ENCODE data around the gene CFAP298.
A peak's percentile ranks its signal among the peaks of the same experiment; 100 is the strongest.
"Not testable (repeated sequence)": the region's sequence is repeated elsewhere in the genome, so short reads cannot be mapped to it uniquely, and the experiment has no call there.

Gene CFAP298

DNA sequence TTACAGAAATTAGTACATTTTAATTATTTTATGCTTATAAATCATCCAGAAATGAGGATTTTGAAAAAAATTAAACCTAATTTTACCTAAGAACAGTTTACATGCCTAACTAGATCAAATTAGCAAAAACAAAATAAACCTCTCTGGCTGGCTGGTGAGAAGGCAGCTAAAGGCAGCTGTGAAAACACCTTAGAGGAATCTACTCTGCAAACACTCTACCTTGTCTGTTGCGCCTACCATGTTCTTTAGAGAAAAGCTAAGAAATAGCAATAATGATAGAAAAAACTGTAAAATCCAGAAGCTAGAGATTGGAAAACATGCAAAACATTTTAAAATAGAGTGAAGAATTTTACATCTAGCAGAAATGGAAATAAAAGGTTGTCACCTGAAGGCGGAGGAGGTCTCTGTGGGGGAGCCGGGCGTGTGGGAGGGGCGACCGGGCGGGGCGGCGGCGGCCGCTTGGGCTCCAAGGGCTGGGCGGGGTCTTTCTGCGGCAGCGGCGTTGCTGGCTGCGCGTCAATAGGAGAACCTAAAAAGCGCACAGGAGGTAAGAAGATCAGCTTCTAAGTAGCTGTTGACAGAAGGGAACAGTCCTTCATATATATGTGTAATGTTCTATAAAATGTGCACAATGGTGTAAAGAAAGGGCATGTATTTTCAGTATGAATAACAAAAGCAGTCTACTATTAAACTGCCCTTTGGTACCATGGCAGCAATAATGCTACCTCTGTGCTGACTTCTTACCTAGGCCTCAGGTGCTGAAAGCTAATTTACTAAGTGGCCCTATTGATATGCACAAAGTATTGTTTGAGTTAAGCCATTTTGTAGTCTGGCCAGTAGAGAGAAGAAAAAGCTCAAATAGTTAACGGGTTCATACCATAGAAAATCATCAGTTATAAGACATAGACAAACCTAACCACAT is 33.3 kb upstream of the CFAP298 start:
- DNase-seq = peak; percentile 69
- no peaks in the 10 kb centered on the region for H3K9me3 Mint-ChIP-seq
- no peak overlapping the region for H3K27ac Mint-ChIP-seq
- TF ChIP-seq, protein P1, sequence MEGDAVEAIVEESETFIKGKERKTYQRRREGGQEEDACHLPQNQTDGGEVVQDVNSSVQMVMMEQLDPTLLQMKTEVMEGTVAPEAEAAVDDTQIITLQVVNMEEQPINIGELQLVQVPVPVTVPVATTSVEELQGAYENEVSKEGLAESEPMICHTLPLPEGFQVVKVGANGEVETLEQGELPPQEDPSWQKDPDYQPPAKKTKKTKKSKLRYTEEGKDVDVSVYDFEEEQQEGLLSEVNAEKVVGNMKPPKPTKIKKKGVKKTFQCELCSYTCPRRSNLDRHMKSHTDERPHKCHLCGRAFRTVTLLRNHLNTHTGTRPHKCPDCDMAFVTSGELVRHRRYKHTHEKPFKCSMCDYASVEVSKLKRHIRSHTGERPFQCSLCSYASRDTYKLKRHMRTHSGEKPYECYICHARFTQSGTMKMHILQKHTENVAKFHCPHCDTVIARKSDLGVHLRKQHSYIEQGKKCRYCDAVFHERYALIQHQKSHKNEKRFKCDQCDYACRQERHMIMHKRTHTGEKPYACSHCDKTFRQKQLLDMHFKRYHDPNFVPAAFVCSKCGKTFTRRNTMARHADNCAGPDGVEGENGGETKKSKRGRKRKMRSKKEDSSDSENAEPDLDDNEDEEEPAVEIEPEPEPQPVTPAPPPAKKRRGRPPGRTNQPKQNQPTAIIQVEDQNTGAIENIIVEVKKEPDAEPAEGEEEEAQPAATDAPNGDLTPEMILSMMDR (IDR thresholded peaks at IDR 0.05) = no peak
- H3K27me3 Mint-ChIP-seq (ENCODE audit: low read depth, poor library complexity) = peaks cover 5% of the 10 kb centered on the region
- H3K4me3 Mint-ChIP-seq = peak overlapping the region; percentile 17
- no peaks in the 10 kb centered on the region for H3K4me1 Mint-ChIP-seq
- no peaks in the 10 kb centered on the region for H3K36me3 Mint-ChIP-seq (ENCODE audit: low read depth)

DNA sequence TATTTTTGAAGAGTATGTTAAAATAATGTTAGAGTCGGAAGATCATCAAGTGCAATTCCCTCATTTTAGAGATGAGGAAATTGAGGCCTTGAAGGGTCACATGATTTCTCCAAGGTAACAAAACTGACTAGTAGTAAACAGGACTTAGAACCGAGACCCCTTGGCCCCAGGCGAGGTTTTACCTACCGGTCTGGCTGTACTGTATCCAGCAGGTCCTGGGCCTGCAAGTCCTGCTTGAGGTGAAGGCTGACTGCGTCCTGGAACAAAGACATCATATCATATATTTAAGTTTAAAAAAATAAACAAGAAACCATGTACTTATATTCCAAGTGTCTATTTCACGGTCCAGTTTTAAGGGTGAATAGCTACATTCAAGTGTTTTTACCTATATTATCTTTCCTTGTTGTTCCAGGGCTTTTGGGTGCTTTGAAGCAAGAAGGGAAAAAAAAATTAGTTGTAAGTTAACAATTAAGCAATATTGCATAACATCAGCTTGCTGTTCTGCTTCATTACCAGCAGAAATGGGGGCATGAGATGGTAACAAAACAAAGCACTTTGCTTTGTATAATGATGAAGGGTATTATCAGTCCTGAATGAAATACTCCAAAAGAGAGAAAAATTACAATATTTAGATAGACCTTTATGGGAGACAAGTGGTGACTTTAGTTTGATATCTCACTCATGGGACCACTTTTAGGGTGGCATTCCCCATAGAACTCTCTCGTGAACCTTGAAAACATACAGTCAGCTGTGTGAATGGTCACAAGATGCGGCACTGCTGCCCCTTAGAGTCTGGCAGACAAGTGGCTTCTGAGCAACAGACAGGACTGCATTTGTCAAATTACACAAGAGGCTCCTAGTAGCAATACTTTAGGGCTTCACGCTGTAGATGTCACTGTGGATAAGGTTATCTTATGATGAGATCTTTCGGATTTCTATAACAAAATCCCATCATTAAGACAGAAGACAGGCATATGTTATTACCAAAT is 29.8 kb upstream of the CFAP298 start:
- Mint-ChIP-seq H3K27me3 (ENCODE audit: low read depth, poor library complexity) (peaks cover 5% of the 10 kb centered on the region), H3K27ac (no peak overlapping the region), H3K9me3 (no peaks in the 10 kb centered on the region), H3K36me3 (ENCODE audit: low read depth) (no peaks in the 10 kb centered on the region), H3K4me1 (no peaks in the 10 kb centered on the region), H3K4me3 (no peak overlapping the region)
- DNase-seq = no peak
- TF ChIP-seq, protein P1 (IDR thresholded peaks at IDR 0.05) = no peak

DNA sequence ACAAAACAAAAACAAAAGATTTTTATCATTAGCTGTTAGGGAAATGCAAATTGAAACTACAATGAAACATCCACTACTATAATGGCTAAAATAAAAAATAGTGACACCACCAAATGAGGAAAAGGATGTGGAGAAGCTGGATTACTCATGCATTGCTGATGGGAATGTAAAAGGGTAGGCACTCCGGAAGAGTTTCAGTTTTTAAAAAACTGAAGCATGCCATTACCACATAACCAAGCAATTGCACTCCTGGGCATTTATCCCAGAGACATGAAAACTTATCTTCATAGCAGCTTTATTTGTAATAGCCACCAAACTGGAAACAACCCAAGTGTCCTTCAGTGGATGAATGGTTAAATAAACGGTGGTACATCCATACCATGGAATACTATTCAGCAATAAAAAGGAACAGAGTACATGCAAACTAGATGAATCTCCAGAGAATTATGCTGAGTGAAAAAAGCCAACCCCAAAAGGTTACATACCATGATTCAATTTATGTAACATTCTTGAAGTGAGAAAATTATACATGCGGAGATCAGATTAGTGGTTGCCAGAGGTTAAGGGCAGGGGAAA is 14.5 kb upstream of the CFAP298 start:
- no peak for DNase-seq
- H3K36me3 Mint-ChIP-seq (ENCODE audit: low read depth) = no peaks in the 10 kb centered on the region
- no peak overlapping the region for H3K27ac Mint-ChIP-seq
- H3K27me3 Mint-ChIP-seq (ENCODE audit: low read depth, poor library complexity) = peaks cover 17% of the 10 kb centered on the region
- H3K9me3 Mint-ChIP-seq = no peaks in the 10 kb centered on the region
- H3K4me3 Mint-ChIP-seq = no peak overlapping the region
- TF ChIP-seq, protein P1 (IDR thresholded peaks at IDR 0.05) = no peak
- H3K4me1 Mint-ChIP-seq = no peaks in the 10 kb centered on the region

DNA sequence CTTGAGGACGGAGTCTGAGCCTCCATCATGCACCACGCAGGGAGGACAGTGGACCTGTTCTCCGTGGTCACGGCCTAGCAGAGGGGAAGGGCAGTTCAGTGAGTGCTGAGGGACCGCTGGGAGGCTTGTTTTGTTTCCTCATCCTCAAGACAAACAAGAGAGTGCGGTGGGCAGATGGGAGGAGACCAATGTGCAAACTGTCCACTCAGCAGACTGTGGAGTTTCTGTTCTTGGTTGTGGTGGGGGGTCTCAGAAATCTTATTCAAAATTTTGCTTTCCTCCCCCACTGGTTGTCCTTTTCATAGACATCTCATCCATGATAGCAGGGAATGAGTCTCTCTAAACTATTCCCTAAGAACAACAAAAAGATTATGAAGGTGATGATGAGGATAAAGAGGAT is 6.0 kb upstream of the CFAP298 start:
- H3K27ac Mint-ChIP-seq; H3K4me3 Mint-ChIP-seq; DNase-seq; H3K36me3 Mint-ChIP-seq (ENCODE audit: low read depth); H3K4me1 Mint-ChIP-seq; H3K9me3 Mint-ChIP-seq: not testable (repeated sequence)
- H3K27me3 Mint-ChIP-seq (ENCODE audit: low read depth, poor library complexity) = peaks cover 73% of the 10 kb centered on the region

DNA sequence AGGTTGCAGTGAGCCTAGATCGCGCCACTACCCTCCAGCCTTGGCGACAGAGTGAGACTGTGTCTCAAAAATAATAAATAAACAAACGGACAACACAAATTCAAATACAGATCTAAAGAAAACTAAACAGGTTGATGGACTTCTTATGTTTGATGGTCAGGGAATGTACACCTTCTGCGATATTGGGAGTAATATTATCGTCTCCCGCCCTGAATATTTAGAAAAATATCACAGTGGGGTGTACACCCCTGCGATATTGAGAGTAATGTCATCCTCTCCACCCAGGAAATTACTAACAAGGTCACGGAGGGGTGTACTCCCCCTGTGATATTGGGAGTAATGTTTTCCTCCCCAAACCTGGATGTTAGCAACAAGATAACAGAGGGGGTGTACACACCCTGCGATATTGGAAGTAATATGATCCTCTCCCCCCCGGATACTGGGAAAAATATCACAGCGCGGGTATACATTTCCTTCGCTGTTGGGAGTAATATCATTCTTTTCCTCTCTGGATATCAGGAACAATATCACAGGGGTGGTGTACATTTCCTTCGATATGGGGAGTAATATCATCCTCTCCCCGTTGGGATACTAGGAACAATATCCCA is 1.4 kb upstream of the CFAP298 start:
- Mint-ChIP-seq H3K9me3 (no peaks in the 10 kb centered on the region), H3K36me3 (ENCODE audit: low read depth) (peaks cover 10% of the 10 kb centered on the region), H3K4me1 (peaks cover 6% of the 10 kb centered on the region), H3K4me3 (peak overlapping the region; percentile 99), H3K27me3 (ENCODE audit: low read depth, poor library complexity) (peaks cover 37% of the 10 kb centered on the region), H3K27ac (no peak overlapping the region)
- no peak for DNase-seq
- TF ChIP-seq, protein P1 (IDR thresholded peaks at IDR 0.05) = no peak
